Common myeloid progenitor, CD34-positive (primary cell): Measurements from ENCODE around the gene CPNE9.

Experiments used
- CTCF ChIA-PET: fragments of 350-600 bp; sonication (Branson Sonifier 250); formaldehyde crosslinking; loops from one replicate; lab custom pipeline; 2021; ENCODE audit warnings: antibody characterized with exemption; lab: Charles Lee
- POLR2A ChIA-PET: fragments of 350-600 bp; sonication (Branson Sonifier 250); formaldehyde crosslinking; loops from one replicate; lab custom pipeline; 2021; ENCODE audit warnings: antibody characterized with exemption; lab: Charles Lee
- DNase-seq, 3 donors: peaks; one replicate each; pipeline versions ENCODE4 v3.0.0 to v3.0.0-alpha.2; 2013
- H3K27ac ChIP-seq, 2 experiments: 1 replicate in 1 of 2; 2 replicates in 1 of 2; pipeline ENCODE4 v1.7.0; 2013; ENCODE audit warnings: inconsistent platforms in 2 of 2, low read length in 2 of 2, mild to moderate bottlenecking in 2 of 2, low read depth in 1 of 2, moderate library complexity in 1 of 2; ENCODE audit not compliant: severe bottlenecking in 2 of 2, insufficient read depth in 1 of 2, poor library complexity in 1 of 2
- H3K27me3 ChIP-seq, 5 experiments: replicated peaks in 2 of 5; 1 replicate in 3 of 5; 2 replicates in 2 of 5; pipeline versions ENCODE4 v1.6.1 to v1.7.0; 2013; ENCODE audit warnings: low read length in 4 of 5, mild to moderate bottlenecking in 2 of 5, moderate library complexity in 2 of 5, inconsistent platforms in 1 of 5; ENCODE audit not compliant: insufficient read depth in 5 of 5, control insufficient read depth in 4 of 5
- H3K36me3 ChIP-seq, 4 experiments: 1 replicate in 2 of 4; 2 replicates in 2 of 4; pipeline versions ENCODE4 v1.6.1 to v1.7.0; 2013; ENCODE audit warnings: low read length in 3 of 4, control low read depth in 1 of 4, mild to moderate bottlenecking in 1 of 4; ENCODE audit not compliant: control insufficient read depth in 4 of 4, insufficient read depth in 4 of 4
- H3K4me1 ChIP-seq, 4 experiments: 1 replicate in 3 of 4; 2 replicates in 1 of 4; pipeline versions ENCODE4 v1.6.1 to v1.7.1; 2013; ENCODE audit warnings: low read length in 3 of 4, mild to moderate bottlenecking in 3 of 4, control low read depth in 1 of 4, inconsistent platforms in 1 of 4, moderate library complexity in 1 of 4; ENCODE audit not compliant: control insufficient read depth in 4 of 4, insufficient read depth in 4 of 4; ENCODE audit errors: control extremely low read depth in 1 of 4
- H3K4me3 ChIP-seq, 7 experiments: 1 replicate in 4 of 7; 2 replicates in 3 of 7; pipeline versions ENCODE4 v1.5.1 to v1.7.0; 2013; ENCODE audit warnings: mild to moderate bottlenecking in 7 of 7, low read length in 6 of 7, moderate library complexity in 6 of 7, inconsistent platforms in 2 of 7, low read depth in 2 of 7, control low read depth in 1 of 7; ENCODE audit not compliant: insufficient read depth in 4 of 7, control insufficient read depth in 1 of 7; ENCODE audit errors: extremely low read depth in 1 of 7
- H3K9me3 ChIP-seq, 5 experiments: 1 replicate in 4 of 5; 2 replicates in 1 of 5; pipeline versions ENCODE4 v1.6.1 to v1.7.1; 2013; ENCODE audit warnings: low read length in 4 of 5, mild to moderate bottlenecking in 2 of 5, inconsistent platforms in 1 of 5, low read depth in 1 of 5, moderate library complexity in 1 of 5; ENCODE audit not compliant: control insufficient read depth in 4 of 5, insufficient read depth in 2 of 5; ENCODE audit errors: control extremely low read depth in 1 of 5
- WGBS: methylation state at CpG from one replicate; pipeline ENCODE4 v1.1.5; 2013; ENCODE audit not compliant: insufficient coverage; 5-methylcytosine and 5-hydroxymethylcytosine counted together

The CPNE9 gene

GRCh38 chr3:9778143-9779074 lies 74.8 kb downstream of the CPNE9 start:
- DNase-seq, result no peak
- WGBS, result 93% methylated on average over 4 of the region's 5 CpGs
- POLR2A ChIA-PET, result no interaction called here
- CTCF ChIA-PET, result interaction anchor here (0.7 to 1.0 kb wide), 2 partner anchors 9 to 11 kb away, joined by 3 to 5 read pairs; partner anchors contain the start of gene CAMK1
- H3K4me3 ChIP-seq, result peak overlapping the region in 1 of 7 experiments; percentile 33
- H3K27ac ChIP-seq, result no peak overlapping the region
- H3K9me3 ChIP-seq, result no peaks in the 10 kb centered on the region
- peaks cover 0 to 12% (median 4%) of the 10 kb centered on the region in 4 experiments for H3K36me3 ChIP-seq
- peaks cover 30 to 65% (median 44%) of the 10 kb centered on the region in 4 experiments for H3K4me1 ChIP-seq
- H3K27me3 ChIP-seq, result peaks cover 0 to 9% (median 3%) of the 10 kb centered on the region in 5 experiments

GRCh38 chr3:9779075-9779593 lies 75.5 kb downstream of the CPNE9 start:
- Histone ChIP-seq H3K4me3 (peak overlapping the region in 1 of 7 experiments; percentile 52), H3K9me3 (no peaks in the 10 kb centered on the region), H3K27me3 (peaks cover 0 to 9% (median 0%) of the 10 kb centered on the region in 5 experiments), H3K36me3 (peaks cover 2 to 18% (median 10%) of the 10 kb centered on the region in 4 experiments), H3K27ac (no peak overlapping the region), H3K4me1 (peaks cover 30 to 65% (median 44%) of the 10 kb centered on the region in 4 experiments)
- WGBS, result 31% methylated on average over 2 of the region's 6 CpGs
- DNase-seq, result peak in 2 of 3 donors; percentile 56 to 70
- CTCF ChIA-PET, result interaction anchor here (1.3 kb wide), 1 partner anchor 52 kb away, joined by 3 read pairs; no protein-coding TSS in a partner anchor
- POLR2A ChIA-PET, result no interaction called here
